OCI-LY7 (cell line): ENCODE data around the gene HDGF.

ENCODE experiments used
- CTCF ChIP-seq: fragments of 200-600 bp; sonication (generic); conservative IDR thresholded peaks from 2 replicates; pipeline ENCODE4 v1.5.1; 2014; ENCODE audit warnings: mild to moderate bottlenecking, antibody characterized with exemption, low read length, moderate library complexity, mixed read lengths
- EZH2phosphoT487 ChIP-seq: fragments of 200-600 bp; sonication (generic); IDR thresholded peaks from 2 replicates; pipeline ENCODE4 v1.6.1; 2018; ENCODE audit warnings: low read depth, borderline replicate concordance, mild to moderate bottlenecking, mixed run types, antibody characterized with exemption, low read length, moderate library complexity, mixed read lengths

- TF ChIP-seq CTCF, result peak; percentile 94
- TF ChIP-seq EZH2phosphoT487, result no peak
These were observed 45.9 kb upstream of the HDGF start for GRCh38 chr1:156797212-156797871.
